Vagina (tissue), 2 donors: ENCODE data around the gene CRISPLD2.

Experiments
- CTCF ChIP-seq, 3 experiments: fragments of 450-650 bp in 2 of 3; fragments of 200-600 bp in 1 of 3; sonication (generic) in 1 of 3; IDR thresholded peaks; one replicate each; pipeline ENCODE4 v1.5.1; 2017 to 2019; ENCODE audit warnings: antibody characterized with exemption in 3 of 3, mild to moderate bottlenecking in 2 of 3, moderate library complexity in 2 of 3
- POLR2A ChIP-seq, 2 donors: fragments of 450-650 bp; IDR thresholded peaks; one replicate each; pipeline ENCODE4 v1.6.1; 2017; ENCODE audit warnings: antibody characterized with exemption in 2 of 2, mild to moderate bottlenecking in 2 of 2, moderate library complexity in 2 of 2
- POLR2AphosphoS5 ChIP-seq, 2 donors: sonication (generic); formaldehyde crosslinking; IDR thresholded peaks; one replicate each; pipeline ENCODE4 v1.9.0; 2017; ENCODE audit warnings: antibody characterized with exemption in 2 of 2, mild to moderate bottlenecking in 2 of 2, low read depth in 1 of 2; ENCODE audit not compliant: insufficient read depth in 1 of 2

DNA sequence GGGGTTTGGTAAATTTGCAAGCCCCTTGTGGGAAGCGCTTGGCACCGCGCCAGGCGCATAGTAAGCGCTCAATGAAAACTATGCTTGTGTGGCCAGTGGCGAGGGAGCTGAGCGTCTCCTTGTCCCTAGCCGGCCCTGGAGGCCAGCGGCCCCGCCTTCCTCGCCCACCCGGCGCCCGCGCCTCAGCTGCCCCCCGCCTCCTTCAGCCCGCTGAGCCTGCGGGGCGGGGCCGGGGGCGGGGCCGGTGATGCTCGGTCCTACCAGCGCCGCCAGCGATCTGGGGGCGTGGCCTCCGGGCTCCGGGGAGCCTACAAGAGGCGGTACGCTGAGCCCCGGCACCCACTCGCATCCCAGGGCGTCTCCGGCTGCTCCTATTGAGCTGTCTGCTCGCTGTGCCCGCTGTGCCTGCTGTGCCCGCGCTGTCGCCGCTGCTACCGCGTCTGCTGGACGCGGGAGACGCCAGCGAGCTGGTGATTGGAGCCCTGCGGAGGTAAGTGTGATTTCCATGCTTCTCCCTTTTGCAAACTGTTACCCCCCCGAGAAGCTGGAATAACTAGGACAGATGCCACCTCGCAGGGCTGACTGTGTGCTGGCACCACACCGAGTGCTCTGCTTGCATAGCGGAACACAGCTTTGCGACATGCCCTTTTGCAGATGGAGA lies at the start of gene CRISPLD2:
- no peak for TF ChIP-seq CTCF (IDR thresholded peaks at IDR 0.05)
- peak in 1 of 2 donors; percentile 99 for TF ChIP-seq POLR2A (IDR thresholded peaks at IDR 0.05)
- TF ChIP-seq POLR2AphosphoS5 (IDR thresholded peaks at IDR 0.05; ENCODE audit: insufficient read depth in 1 of 2, low read depth in 1 of 2) = peak in 1 of 2 donors; percentile 99
